Measurements from ENCODE around the gene TUBB1. TPM values are rescaled to one million over a fixed set of nuclear protein-coding genes. Genes with fewer than 3 reads are reported as not detected.
"Not testable (repeated sequence)": the region's sequence is repeated elsewhere in the genome, so short reads cannot be mapped to it uniquely, and the experiment has no call there.

Gene TUBB1
- total RNA-seq, 4 donors from 2014 or later, result 0.17 TPM; not detected in 3

DNA sequence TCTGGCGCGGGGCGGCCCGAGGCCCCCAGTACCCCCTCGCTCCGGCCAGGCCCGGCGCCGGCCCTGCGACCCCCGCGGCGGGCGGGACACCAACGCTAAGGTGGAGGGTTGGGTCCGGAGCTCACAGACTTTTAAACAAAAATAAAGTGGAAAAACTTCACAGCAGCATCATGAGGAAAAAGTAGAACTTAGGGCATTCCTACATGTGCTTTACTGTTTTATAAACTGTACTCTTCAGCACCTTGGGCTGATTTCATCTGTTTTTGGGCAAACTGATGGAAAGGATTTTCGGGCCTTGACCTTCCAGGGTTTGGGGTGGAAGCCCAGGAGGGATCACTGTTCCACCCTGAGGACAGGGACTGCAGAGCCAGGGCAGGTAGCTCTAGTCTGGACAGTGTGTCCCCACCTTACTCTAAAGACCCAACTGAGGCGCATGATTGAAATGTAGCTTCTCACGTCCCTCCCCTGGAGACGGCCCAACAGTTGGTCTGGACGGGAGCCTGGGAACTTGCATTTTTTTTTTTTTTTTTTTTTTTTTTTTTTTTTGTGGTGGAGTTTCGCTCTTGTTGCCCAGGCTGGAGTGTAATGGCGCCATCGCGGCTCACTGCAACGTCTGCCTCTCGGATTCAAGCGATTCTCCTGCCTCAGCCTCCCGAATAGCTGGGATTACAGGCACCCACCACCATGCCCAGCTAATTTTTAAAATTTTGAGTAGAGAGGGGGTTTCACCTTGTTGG, 37.4 kb upstream of the TUBB1 start:
- Histone ChIP-seq H3K9me3 (no peaks in the 10 kb centered on the region), H3K36me3 (peaks cover 7% of the 10 kb centered on the region), H3K4me1 (peaks cover 39% of the 10 kb centered on the region), H3K27ac (peak overlapping the region; percentile 86), H3K27me3 (no peaks in the 10 kb centered on the region), H3K4me3 (peak overlapping the region; percentile 83)
- WGBS, result 27% methylated on average over 20 of the region's 29 CpGs
- no peak for TF ChIP-seq POLR2AphosphoS5 (IDR thresholded peaks at IDR 0.05)
- TF ChIP-seq, protein P1, sequence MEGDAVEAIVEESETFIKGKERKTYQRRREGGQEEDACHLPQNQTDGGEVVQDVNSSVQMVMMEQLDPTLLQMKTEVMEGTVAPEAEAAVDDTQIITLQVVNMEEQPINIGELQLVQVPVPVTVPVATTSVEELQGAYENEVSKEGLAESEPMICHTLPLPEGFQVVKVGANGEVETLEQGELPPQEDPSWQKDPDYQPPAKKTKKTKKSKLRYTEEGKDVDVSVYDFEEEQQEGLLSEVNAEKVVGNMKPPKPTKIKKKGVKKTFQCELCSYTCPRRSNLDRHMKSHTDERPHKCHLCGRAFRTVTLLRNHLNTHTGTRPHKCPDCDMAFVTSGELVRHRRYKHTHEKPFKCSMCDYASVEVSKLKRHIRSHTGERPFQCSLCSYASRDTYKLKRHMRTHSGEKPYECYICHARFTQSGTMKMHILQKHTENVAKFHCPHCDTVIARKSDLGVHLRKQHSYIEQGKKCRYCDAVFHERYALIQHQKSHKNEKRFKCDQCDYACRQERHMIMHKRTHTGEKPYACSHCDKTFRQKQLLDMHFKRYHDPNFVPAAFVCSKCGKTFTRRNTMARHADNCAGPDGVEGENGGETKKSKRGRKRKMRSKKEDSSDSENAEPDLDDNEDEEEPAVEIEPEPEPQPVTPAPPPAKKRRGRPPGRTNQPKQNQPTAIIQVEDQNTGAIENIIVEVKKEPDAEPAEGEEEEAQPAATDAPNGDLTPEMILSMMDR (IDR thresholded peaks at IDR 0.05), result no peak
- TF ChIP-seq EP300 (IDR thresholded peaks at IDR 0.05), result no peak
- no peak for TF ChIP-seq POLR2A (IDR thresholded peaks at IDR 0.05)
- peak in 1 of 2 donors; percentile 65 for DNase-seq (ENCODE audit: low spot score in 2 of 2)

DNA sequence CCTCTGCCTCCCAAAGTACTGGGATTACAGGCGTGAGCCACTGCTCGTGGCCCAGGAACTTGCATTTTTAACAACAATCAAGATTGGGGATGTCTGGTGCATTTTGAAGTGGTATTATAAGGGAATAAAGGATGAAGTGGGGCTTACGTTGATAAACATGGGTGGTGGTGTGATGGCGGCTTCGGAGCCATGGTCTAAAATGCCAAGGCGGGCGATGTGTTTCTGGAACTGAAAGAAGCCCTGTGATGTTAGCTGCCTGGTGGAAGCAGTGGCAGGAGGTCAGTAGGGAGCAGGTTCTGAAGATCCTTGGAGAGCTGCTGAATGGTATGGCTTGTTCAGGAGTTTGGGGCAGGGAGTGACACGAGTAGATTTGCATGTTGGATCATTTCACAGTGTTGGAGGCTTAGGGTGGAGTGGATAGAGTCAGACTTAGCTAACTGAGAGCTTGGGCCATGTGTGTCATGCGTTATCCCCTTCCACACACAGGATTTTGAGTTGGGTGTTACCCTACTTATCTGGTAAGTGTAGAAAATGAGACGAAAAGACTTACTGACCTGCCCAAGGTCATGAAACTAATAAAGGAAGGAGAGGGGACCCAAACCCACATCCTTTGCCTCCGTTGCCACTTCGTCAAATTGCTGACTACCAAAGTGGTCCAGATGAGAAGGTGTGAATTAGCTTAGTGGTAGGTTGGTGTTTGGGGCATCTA, 36.7 kb upstream of the TUBB1 start:
- TF ChIP-seq, protein P1 (IDR thresholded peaks at IDR 0.05), result no peak
- TF ChIP-seq EP300 (IDR thresholded peaks at IDR 0.05), result no peak
- Histone ChIP-seq H3K27ac (no peak overlapping the region), H3K9me3 (no peaks in the 10 kb centered on the region), H3K27me3 (no peaks in the 10 kb centered on the region), H3K4me3 (peak overlapping the region; percentile 83), H3K36me3 (peaks cover 14% of the 10 kb centered on the region), H3K4me1 (peaks cover 39% of the 10 kb centered on the region)
- 87% methylated on average over 12 of the region's 12 CpGs for WGBS
- DNase-seq (ENCODE audit: low spot score in 2 of 2), result peak in 1 of 2 donors; percentile 67

DNA sequence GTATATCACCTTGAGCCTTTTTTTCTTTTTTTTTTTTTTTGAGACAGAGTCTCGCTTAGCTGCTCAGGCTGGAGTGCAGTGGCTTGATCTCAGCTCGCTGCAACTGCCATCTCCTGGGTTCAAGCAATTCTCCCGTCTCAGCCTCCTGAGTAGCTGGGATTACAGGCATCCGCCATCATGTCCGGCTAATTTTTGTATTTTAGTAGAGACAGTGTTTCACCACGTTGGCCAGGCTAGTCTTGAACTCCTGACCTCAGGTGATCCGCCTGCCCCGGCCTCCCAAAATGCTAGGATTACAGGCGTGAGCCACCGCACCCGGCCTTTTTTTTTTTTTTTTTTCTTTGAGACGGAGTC, 36.1 kb upstream of the TUBB1 start:
- WGBS, result 95% methylated on average over 12 of the region's 12 CpGs
- peak in 1 of 2 donors; percentile 8 for DNase-seq (ENCODE audit: low spot score in 2 of 2)
- not testable (repeated sequence) for H3K27me3 ChIP-seq, H3K4me3 ChIP-seq, H3K27ac ChIP-seq, H3K9me3 ChIP-seq
- H3K36me3 ChIP-seq, result peaks cover 19% of the 10 kb centered on the region
- H3K4me1 ChIP-seq, result peaks cover 39% of the 10 kb centered on the region

DNA sequence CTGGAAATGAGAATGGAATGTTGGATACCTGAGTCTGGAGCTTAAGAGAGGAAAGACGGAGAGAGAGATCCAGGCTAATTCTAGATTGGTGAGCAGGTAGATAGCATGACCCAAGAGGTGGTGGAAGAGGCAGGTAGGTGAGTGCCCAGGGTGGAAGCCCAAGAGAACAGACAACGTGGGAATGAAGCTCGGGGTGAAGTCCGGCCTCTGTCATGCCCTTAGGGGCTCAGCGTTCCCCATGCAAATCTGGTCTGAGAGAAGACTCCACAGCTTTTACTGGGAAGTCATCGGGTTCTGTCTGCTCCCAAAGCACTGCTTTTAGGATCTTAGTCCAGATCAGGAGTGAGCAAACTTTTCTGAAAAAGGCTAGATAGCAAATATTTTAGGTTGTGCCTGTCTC, 34.5 kb upstream of the TUBB1 start:
- H3K4me3 ChIP-seq, result no peak overlapping the region
- WGBS, result 77% methylated on average over 6 of the region's 6 CpGs
- H3K27me3 ChIP-seq, result no peaks in the 10 kb centered on the region
- no peaks in the 10 kb centered on the region for H3K9me3 ChIP-seq
- no peak for TF ChIP-seq POLR2AphosphoS5 (IDR thresholded peaks at IDR 0.05)
- TF ChIP-seq POLR2A (IDR thresholded peaks at IDR 0.05), result no peak
- TF ChIP-seq, protein P1 (IDR thresholded peaks at IDR 0.05), result no peak
- no peak for TF ChIP-seq EP300 (IDR thresholded peaks at IDR 0.05)
- no peak overlapping the region for H3K27ac ChIP-seq
- peak in 1 of 2 donors; percentile 28 for DNase-seq (ENCODE audit: low spot score in 2 of 2)
- H3K36me3 ChIP-seq, result peaks cover 35% of the 10 kb centered on the region
- peaks cover 39% of the 10 kb centered on the region for H3K4me1 ChIP-seq

DNA sequence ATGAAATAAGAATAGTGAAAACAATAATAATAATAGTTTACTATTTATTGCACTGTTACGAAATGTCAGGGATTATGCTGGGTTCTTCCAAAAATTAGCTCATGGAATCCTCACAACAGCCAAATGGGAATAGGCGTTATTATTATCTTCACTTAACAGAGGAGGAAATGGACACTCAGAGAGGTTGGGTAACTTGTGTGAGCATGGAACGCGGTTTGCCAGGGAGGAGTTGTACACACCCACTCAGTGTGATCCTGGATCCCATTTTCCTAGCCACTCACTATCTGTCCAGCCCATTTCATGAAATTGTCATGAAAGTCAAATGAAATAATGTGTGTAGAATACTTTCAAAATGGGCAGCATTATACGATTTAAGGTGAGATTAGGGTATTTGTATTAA, 33.6 kb upstream of the TUBB1 start:
- Histone ChIP-seq H3K4me3 (no peak overlapping the region), H3K27ac (no peak overlapping the region), H3K27me3 (no peaks in the 10 kb centered on the region), H3K9me3 (no peaks in the 10 kb centered on the region), H3K4me1 (peaks cover 36% of the 10 kb centered on the region), H3K36me3 (peaks cover 44% of the 10 kb centered on the region)
- 50% methylated on average over 5 of the region's 5 CpGs for WGBS
- DNase-seq (ENCODE audit: low spot score in 2 of 2), result peak in 1 of 2 donors; percentile 49
- TF ChIP-seq POLR2AphosphoS5 (IDR thresholded peaks at IDR 0.05) (no peak), EP300 (IDR thresholded peaks at IDR 0.05) (no peak), POLR2A (IDR thresholded peaks at IDR 0.05) (no peak)
- TF ChIP-seq, protein P1 (IDR thresholded peaks at IDR 0.05), result no peak

Data from suprapubic skin (tissue), 4 donors.